GM12892 (cell line): ENCODE measurements around the gene SCP2D1.

ENCODE experiments used
- POLR2A ChIP-seq: IDR thresholded peaks from 2 replicates; pipeline ENCODE4 v1.6.1; 2011; ENCODE audit warnings: low read depth, low read length, control low read depth
- POLR2AphosphoS5 ChIP-seq: IDR thresholded peaks from 2 replicates; pipeline ENCODE4 v1.6.1; 2011; ENCODE audit warnings: low read depth, low read length, control low read depth
- TAF1 ChIP-seq: IDR thresholded peaks from 2 replicates; pipeline ENCODE4 v1.6.1; 2011; ENCODE audit warnings: low read depth, mild to moderate bottlenecking, control low read depth, low read length, borderline replicate concordance

GRCh38 chr20:18811904-18812303 is 1.7 kb upstream of the SCP2D1 start:
- TF ChIP-seq POLR2AphosphoS5 (no peak), POLR2A (no peak), TAF1 (no peak)
